ENCODE measurements around the gene CTNND2.
"Not testable (repeated sequence)": the region's sequence is repeated elsewhere in the genome, so short reads cannot be mapped to it uniquely, and the experiment has no call there.

CTNND2 gene

DNA sequence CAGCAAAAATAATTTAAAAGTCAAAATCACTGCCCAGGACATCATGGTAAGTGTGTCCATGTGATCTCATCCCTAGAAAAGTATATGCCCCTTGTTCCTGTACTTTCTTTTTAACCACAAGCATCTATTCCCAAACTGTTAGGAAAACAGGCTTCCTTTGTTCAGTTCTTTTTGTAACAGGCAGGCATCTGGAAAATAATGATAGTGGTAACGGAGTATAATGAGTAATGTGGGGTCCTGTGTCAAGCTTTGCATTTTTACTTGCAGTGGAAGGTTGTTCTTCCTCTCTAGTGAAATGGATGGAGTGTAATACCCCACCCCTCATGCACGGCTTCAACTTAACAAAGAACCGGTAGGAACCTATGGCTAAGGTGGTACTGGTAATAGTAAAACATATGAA lies 532.1 kb downstream of the CTNND2 start:
- no peak for DNase-seq

DNA sequence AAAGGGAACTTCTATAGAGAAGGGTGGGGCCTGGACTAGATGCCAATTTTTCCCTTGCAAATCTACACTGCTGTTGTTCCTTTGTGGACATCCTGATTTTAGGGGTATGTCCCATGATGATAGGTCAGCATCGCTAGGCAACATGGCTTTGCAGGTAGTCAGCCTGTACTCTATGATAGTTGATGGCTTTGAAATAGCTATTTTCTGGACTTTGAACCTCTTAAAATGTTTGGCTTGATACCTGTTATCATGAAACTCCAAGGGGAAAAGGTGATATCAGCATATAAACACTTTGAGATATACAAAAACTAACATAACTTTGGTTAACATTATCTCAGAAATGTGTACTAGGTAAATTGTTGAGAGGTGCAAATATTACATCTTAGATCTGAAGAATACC lies 533.2 kb downstream of the CTNND2 start:
- DNase-seq = peak; percentile 55

DNA sequence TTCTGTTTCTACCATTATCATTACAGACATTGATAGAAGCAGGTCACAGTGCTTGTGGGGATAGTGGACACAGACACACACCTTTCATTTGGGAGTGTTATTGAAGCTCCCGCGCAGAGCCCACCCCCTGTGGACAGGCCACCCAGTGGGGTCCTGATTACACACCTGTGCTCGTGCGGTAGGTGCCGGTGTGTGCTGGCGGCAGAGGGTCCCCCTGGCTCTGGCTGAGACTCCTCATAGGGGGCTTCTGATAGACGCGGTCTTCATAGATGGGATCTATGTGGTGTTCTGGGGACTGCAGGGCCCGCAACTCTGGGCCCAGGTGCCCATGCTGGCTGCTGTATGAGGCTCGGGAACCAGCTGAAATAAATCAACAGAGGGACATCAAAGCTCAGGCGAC lies 539.7 kb downstream of the CTNND2 start:
- DNase-seq = no peak

DNA sequence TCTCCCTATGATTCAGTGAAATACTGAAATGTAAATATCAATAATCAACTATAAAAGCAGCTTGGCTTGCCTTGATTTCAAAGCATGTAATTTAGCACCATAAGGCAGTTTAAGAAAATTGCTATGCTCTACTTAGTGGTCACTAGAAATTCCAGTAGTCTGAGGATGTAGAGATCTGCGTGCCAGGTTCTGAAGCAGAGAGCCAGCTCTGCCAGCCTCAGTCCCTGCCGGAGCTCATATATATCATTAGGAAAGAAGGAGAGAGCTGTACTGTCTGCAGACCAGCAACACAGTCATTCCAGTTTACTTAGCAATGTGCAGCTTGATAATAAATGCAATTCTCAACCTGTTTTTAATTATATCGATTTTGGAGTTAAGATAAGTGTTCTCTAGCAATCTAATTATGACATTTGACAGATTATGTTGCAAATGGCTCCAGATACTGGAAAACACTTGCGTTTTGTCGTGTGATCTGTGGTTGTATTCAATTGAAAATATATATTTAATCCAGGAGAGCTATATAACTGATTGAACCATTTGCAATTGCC lies 540.5 kb downstream of the CTNND2 start:
- no peak for DNase-seq

DNA sequence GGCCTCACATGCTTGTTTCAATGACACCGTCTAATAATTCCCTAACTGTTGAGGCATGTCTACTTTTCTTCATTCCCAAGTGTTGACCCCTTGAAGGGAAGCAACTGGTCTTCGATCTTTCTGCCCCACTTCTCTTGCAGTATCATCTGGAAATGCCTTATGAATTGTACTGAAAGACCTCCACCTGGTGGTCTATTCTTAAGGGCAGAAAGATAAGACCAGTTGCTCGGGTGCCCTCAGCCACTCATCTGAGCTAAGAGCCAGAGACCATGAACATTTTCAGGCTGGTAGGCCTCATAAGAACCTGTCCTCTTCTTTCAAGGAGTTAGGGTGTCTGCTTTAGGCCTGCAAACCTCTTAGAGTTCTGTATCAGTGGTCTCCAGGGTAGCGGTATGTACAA lies 542.5 kb downstream of the CTNND2 start:
- no peak for DNase-seq

DNA sequence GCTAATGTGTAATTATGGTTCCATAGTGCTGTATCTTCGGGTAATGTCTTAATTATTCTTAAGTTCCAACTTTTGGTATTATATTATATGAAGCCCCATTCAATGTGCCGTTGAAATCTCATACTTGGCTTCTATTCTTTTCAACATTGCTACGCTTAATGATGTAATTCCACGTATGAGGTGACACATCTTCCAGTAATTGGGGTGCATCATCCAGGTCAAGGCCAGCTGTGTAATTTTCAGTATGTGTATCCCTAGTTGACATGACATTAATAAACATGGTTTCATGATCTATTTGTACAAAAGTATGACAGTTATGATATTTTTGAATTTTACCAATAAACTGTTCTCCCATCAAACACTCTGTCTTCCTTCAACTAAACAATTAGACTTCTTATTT lies 546.3 kb downstream of the CTNND2 start:
- DNase-seq = no peak

DNA sequence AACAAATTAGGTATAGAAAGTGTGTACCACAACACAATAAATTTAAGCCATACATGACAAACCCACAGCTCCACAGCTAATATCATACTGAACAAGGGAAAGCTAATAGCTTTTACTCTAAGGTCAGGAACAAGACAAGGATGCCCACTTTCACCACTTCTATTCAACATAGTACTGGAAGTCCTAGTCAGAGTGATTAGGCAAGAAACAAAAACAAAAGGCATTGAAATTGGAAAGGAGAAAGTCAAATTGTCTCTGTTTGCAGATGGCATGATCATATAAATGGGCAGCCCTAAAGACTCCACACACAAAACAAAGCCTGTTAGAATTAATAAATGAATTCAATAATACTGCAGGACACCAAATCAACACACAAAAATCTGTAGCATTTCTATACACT lies 548.8 kb downstream of the CTNND2 start:
- DNase-seq = no peak

DNA sequence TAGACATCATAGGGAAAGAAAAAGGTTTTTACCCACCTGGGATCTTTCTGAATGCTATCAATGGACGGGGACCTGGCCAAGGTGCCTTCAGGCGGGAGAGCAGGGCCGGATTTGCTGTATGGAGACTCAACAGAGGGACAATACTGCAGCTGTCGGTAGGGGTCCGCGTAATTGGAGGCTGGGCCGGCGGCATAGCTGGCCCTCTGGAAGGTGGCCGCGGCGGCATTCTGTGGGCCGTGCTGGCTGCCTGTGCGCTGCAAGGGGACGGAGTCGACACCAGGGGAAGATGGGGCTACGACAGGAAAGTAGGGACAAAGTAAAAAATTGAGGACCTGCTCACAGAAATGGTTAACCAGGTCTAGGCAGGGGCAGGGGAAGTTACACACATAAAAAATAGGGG lies 557.9 kb downstream of the CTNND2 start:
- no peak for DNase-seq

DNA sequence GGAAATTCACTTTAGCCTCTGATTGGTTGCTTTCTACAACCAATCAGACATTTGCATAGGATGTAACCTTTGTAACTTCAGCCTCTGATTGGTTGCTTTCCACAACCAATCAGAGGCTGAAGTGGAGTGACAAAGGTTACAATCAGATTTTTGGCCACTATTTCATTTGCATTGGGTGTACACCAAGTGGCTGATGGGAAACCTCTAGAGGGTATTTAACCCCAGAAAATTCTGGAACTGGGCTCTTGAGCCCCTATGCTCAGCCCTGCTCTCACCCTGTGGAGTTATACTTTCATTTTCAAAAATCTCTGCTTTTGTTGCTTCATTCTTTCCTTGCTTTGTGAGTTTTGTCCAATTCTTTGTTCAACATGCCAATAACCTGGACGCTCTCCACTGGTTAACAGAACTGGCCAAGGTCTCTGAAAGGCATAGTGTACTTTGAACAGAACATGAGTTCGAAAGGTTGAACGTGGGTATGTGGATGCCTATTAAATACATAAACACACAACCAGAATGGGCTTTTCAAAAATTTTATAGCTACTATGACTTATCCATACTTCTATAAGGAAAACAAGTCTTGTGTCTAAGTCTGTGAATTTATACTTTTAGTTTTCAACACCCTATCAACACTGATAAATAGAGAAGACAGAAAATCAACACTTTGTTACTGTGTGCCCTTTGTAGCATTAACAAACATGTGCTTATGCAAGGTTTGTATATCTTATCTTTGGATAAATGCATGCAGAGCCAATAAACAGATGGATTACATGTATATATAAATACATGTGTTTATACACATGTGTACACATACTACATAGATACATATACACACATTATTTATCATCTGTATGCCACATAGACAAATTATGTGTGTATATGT lies 568.1 kb downstream of the CTNND2 start:
- no peak for DNase-seq

DNA sequence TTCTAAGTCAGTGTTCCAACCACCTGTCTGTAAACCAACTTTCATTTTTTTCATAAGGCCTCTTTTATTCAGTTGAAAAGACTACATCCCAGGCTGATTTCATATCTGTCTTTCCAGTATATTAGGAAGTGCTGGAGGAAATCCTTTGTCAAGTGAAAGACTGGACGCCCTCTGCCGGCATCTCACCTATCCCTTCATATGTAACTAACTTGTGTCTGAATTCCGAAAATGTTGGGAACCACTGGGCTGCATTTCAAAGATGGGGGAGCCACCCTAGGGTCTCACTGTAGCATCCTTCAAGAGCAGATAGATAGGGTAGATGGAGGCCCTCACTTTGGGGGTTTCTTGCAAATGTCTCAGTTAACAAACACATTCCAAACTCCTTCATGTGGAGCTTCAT lies 569.8 kb downstream of the CTNND2 start:
- no peak for DNase-seq

DNA sequence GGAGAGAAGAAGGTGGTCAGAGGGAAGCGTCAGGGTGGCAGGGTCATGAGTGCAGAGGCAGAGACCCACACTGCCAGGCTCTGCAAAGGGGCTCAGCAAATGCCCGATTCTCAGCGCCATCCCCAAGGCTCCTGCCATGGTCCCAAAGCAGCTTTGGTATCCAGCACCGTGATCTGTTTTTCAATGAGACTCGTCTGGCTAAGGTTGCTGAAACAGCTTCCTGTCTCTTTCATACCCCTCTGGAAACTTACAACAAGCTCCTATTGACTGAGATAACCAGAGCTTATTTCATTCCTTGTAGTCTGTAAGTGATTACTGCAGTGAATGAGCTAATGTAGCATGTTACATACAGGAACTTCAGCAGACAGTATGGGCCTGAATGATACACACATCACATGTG lies 574.6 kb downstream of the CTNND2 start:
- DNase-seq = no peak

DNA sequence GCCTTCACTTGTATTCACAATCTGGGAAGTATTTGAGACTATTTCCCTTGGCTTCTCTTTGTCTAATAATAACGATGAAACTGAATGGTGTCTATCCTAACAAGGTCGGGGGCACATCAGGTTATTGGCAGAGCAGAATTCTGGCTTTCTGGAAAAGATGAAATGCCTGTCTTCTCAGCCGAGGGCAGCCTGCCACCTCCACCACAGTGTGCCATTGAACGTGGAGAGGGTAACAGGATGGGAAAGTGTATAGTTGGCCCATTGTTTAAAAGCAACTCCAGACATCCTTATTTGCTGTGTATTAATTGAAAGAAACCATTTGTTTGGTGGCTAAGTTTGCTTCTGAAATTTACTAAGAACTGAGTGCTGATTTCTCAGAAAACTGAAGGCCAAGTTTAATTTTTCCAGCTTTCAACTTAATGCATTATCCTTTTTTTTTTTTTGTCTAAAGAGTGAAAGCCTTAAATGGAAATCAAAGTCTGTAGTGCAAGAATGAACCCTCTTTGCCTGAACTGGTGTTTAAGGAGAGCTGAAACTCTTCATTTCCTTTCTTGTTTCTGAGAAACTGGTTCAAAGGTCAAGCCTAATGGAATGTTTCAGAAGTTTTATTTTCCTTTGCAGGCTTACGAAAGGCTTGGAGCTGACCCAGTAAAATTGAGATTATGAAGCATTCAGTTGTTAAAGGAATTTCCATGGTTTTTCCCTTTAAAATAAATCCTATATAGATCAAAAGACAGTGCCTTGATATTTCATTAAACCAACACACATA lies 579.5 kb downstream of the CTNND2 start:
- DNase-seq = no peak

DNA sequence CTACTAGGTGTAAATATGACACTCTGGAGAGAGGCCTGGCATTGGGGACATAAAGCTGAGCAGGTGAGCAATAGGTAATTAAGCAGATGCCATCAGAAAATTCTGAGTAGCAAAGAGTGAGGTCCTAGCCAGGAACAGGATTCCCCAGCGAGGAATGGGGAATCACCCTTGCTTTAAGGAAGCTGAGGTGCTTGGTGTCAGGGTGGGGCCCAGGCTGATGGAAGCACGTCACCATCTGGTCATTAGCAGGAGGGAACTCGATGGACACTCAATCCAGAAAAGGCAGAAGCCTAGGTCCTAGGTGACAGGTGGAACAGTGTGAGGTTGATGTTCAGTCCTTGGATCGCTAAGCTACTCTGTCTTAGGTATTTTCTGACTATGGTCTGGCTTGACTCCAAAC lies 580.5 kb downstream of the CTNND2 start:
- DNase-seq = no peak

DNA sequence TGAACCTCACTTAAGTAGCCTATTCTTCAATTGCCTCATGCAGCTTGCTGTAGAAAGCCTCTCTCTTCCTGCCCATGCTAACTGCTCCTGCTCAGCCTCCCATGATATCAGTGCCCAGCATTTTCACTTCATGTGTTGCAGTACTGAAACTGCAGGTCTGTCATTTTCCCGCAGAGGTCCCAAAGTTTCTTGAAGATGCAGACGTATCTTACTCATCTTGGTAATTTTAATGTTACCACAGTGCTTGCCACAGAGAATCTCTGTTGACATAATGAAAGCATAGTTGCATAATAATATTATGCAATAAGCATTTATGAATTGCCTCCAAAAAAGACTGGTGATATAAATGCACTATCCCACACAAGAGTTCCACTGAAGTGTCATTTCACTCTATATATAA lies 582.1 kb downstream of the CTNND2 start:
- DNase-seq = no peak

DNA sequence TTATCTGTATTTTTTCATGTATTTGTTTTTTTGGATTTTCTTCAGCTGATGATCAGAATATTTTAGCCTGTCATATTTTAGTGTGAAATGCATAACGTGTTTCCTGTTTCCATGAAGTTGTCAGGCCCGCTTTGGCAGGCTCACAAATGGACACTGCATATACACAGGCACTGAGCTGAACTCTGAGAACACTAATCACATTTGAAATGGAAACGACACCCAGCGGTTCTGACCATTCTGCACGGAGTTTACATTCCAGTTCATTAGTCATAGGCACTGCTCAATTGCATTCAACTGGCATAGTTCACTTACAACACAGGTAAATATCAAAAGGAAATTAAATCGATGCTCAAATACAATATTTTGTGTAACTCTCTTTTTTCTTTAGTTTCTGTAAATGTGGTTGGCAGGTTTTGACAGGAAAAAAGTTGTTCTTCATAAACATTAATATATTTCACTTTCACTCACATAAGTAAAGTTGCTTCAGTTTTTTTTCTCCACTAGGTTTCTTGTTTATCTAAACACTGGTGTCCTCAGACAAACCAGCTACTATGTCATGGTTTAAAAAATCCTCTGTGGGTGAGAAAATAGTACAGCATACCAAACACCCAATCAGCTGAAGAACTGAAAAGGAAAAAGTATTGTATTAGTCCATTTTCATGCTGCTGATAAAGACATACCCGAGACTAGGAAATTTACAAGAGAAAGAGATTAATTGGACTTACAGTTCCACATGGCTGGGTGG lies 584.2 kb downstream of the CTNND2 start:
- DNase-seq = peak; percentile 13

DNA sequence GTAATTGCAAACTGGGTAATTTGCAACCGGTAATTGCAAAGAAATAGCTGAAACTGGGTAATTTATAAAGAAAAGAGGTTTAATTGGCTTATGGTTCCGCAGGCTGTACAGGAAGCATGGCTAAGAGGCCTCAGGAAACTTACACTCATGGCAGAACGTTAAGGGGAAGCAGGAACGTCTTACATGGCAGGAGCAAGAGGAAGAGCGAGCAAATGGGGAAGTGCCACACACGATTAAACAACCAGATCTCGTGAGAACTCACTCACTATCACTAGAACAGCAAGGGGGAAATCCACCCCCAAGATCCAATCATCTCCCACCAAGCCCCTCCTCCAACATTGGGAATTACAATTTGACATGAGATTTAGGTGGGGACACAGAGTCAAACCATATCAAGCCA lies 590.6 kb downstream of the CTNND2 start:
- not testable (repeated sequence) for DNase-seq

DNA sequence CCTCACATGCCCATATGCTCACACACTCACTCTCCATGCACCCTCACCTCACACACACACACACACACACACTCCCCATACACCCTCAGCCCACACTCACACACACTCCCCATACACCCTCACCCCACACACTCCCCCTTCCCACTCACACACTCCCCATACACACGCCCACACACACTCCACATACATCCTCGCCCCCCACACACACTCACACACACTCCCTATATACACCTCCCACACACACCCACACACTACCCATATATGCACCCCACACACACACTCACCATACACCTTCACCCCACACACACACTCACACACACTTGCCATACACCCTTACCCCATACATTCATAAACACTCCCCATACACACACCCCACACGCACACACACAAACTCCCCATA lies 592.5 kb downstream of the CTNND2 start:
- no peak for DNase-seq

DNA sequence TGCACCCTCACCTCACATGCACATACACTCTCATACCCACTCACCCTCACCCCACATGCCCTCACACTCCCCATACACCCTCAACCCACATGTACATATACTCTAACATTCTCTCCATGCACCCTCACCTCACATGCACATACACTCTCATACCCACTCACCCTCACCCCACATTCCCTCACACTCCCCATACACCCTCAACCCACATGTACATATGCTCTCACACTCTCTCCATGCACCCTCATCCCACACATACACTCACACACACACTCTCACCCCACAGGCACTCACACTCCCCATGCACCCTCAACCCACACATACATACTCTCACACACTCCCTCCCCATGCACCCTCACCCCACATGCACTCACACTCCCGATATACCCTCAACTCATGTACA lies 593.0 kb downstream of the CTNND2 start:
- DNase-seq = no peak

DNA sequence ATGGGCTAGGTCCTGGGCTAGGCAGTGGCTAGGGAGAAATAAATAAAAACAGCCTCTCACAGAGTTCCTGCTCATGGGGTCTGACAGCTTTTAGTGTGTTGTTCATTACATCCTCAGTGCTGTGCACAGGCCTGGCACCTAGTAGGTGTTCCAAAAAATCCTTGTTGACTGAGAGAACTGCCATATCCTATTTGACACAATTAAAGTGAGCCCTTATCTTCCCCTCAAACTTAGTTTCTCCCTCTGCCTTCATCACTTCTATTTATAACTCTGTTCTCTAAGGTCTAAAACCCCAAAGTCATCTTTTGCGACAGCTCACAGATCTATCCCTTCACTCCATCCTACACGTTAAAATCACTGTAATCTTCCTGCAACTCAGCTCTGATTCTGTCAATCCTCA lies 594.1 kb downstream of the CTNND2 start:
- DNase-seq = no peak

DNA sequence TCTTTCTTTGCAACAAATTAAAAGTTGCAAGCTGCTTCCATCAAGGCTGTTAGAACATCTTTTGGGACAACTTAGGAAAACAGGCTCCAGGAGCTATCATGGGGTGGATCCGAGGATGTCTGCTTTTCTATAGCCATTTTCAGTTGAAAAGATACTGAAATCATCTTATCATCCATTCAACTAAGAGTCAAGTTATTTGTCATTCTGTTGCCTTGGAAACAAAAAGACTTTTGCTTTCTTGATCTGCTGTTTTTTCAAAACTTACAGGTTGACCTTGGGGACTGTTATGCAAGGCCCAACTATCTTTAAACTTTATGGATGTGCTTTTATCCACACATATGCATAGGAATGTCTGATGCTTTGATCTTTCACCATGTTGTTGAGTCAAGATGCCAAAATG lies 597.9 kb downstream of the CTNND2 start:
- DNase-seq = no peak

DNA sequence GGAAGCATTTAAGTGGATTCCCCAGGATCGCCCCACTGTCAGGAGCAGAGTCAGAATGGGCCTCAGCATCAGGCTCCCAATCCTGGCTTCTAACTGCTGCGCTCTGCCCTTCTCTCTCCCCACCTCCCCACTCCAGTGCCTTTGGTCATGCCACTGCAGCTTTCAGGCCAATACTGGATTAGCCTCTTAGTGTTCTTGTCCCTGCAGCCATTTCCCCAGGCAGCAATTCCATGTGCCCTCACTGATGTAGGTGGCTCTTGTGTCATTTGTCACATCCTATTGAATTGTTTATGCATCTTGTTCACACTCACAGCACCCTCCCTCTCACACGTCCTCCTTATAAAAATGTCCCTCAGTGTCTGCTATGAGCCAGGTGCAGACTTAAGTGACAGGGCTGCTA lies 599.0 kb downstream of the CTNND2 start:
- peak; percentile 29 for DNase-seq

DNA sequence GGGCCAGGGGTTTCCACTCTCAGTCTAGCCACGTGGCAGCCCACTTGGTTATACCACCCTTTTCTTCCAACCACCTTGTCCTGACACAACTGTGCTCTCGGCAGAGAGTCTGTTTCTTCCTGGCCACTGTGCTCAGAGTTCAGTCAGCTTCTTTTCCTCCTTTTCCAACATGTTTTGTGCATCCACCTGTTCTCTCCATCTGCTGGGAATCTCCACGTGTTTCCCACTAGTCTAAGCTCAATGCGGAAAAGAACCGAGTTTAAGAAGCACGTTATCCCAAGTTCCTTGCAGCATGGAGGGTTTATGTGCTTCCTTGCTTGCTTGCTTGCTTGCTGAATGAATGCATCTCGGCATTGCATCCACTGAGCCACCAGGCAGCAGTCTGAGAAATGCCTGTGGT lies 599.6 kb downstream of the CTNND2 start:
- no peak for DNase-seq

DNA sequence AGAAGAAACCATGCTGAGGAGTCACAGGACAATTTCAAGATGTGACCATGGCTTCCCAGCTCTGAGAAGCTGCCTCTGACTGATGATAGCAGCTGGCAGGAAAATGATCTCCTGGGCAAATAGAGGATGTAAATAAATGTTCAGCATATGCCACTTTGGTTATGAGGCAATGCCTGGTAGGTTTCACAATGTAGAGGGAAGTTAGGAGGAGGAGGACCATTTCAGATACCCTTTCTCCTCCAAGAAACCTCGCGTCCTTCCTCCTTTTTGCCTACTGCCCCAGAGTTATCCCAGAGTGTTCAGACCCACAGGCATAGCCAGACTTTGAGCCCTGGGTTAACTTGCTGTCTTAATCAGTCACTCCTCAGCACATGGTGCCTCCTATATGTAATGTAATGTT lies 601.6 kb downstream of the CTNND2 start:
- DNase-seq = peak; percentile 69

Data from DMS53 (cell line).